Trophoblast cell (in vitro differentiated cells and primary cell): ENCODE measurements around the gene MKNK1.

Experiments used
- DNase-seq, 2 donors: peaks; one replicate each; pipeline ENCODE4 v3.0.0-alpha.2; 2016
- H2AFZ ChIP-seq: 2 replicates; pipeline ENCODE4 v1.6.1; 2013; ENCODE audit warnings: low read length, moderate library complexity, mild to moderate bottlenecking; ENCODE audit not compliant: insufficient read depth, poor library complexity
- H2AK5ac ChIP-seq: 2 replicates; pipeline ENCODE4 v1.6.1; 2013; ENCODE audit warnings: mild to moderate bottlenecking, low read length
- H2BK120ac ChIP-seq: 2 replicates; pipeline ENCODE4 v1.6.1; 2013; ENCODE audit warnings: low read length, mild to moderate bottlenecking, moderate library complexity; ENCODE audit not compliant: insufficient read depth, poor library complexity
- H2BK12ac ChIP-seq: 2 replicates; pipeline ENCODE4 v1.6.1; 2013; ENCODE audit warnings: mild to moderate bottlenecking, low read length, moderate library complexity
- H2BK5ac ChIP-seq: 2 replicates; pipeline ENCODE4 v1.6.1; 2013; ENCODE audit warnings: low read length, low read depth, moderate library complexity, mild to moderate bottlenecking; ENCODE audit not compliant: poor library complexity
- H3K14ac ChIP-seq: 2 replicates; pipeline ENCODE4 v1.6.1; 2013; ENCODE audit warnings: mild to moderate bottlenecking, low read length
- H3K18ac ChIP-seq: 2 replicates; pipeline ENCODE4 v1.6.1; 2013; ENCODE audit warnings: mild to moderate bottlenecking, low read length
- H3K23ac ChIP-seq: 2 replicates; pipeline ENCODE4 v1.6.1; 2013; ENCODE audit warnings: low read length
- H3K27ac ChIP-seq: 2 replicates; pipeline ENCODE4 v1.5.1; 2013; ENCODE audit warnings: low read depth, mild to moderate bottlenecking, inconsistent platforms, low read length, moderate library complexity
- H3K27me3 ChIP-seq: 2 replicates; pipeline ENCODE4 v1.6.1; 2013; ENCODE audit warnings: inconsistent platforms, mild to moderate bottlenecking, low read length, moderate library complexity; ENCODE audit not compliant: insufficient read depth
- H3K36me3 ChIP-seq, 2 experiments: 1 replicate in 1 of 2; 2 replicates in 1 of 2; pipeline ENCODE4 v1.6.1; 2013; ENCODE audit warnings: low read length in 2 of 2, mild to moderate bottlenecking in 2 of 2, moderate library complexity in 1 of 2; ENCODE audit not compliant: insufficient read depth in 2 of 2, control insufficient read depth in 1 of 2
- H3K4ac ChIP-seq: 2 replicates; pipeline ENCODE4 v1.6.1; 2013; ENCODE audit warnings: low read depth, mild to moderate bottlenecking, low read length, moderate library complexity
- H3K4me1 ChIP-seq, 2 experiments: 1 replicate in 1 of 2; 2 replicates in 1 of 2; pipeline ENCODE4 v1.6.1; 2013; ENCODE audit warnings: low read length in 2 of 2, mild to moderate bottlenecking in 2 of 2, moderate library complexity in 1 of 2; ENCODE audit not compliant: insufficient read depth in 2 of 2, control insufficient read depth in 1 of 2
- H3K4me2 ChIP-seq: 2 replicates; pipeline ENCODE4 v1.6.1; 2013; ENCODE audit warnings: inconsistent platforms, mild to moderate bottlenecking, low read length, moderate library complexity
- H3K4me3 ChIP-seq: 2 replicates; pipeline ENCODE4 v1.5.1; 2013; ENCODE audit warnings: mild to moderate bottlenecking, low read depth, low read length, inconsistent platforms
- H3K79me1 ChIP-seq: one replicate; pipeline ENCODE4 v1.6.1; 2013; ENCODE audit warnings: low read length
- H3K79me2 ChIP-seq: 2 replicates; pipeline ENCODE4 v1.6.1; 2013; ENCODE audit warnings: low read length, mild to moderate bottlenecking; ENCODE audit not compliant: control insufficient read depth, insufficient read depth, poor library complexity
- H3K9ac ChIP-seq: 2 replicates; pipeline ENCODE4 v1.6.1; 2013; ENCODE audit warnings: mild to moderate bottlenecking, low read length
- H3K9me3 ChIP-seq: 2 replicates; pipeline ENCODE4 v1.6.1; 2013; ENCODE audit warnings: low read depth, mild to moderate bottlenecking, control low read depth, inconsistent platforms, low read length; ENCODE audit not compliant: insufficient read depth
- H4K12ac ChIP-seq: 2 replicates; pipeline ENCODE4 v1.6.1; 2013; ENCODE audit warnings: low read depth, mild to moderate bottlenecking, low read length, moderate library complexity
- H4K8ac ChIP-seq: 2 replicates; pipeline ENCODE4 v1.6.1; 2013; ENCODE audit warnings: low read depth, mild to moderate bottlenecking, low read length, moderate library complexity
- H4K91ac ChIP-seq: one replicate; pipeline ENCODE4 v1.6.1; 2013; ENCODE audit warnings: low read depth, mild to moderate bottlenecking, low read length, moderate library complexity
- WGBS: extraction: QIAGEN DNeasy Blood & Tissue Kit; methylation state at CpG from one replicate; pipeline ENCODE4 v1.1.7; 2013; ENCODE audit warnings: missing lambda C conversion rate; ENCODE audit not compliant: insufficient read length, insufficient coverage; ENCODE audit errors: extremely low coverage; 5-methylcytosine and 5-hydroxymethylcytosine counted together

MKNK1 gene

DNA sequence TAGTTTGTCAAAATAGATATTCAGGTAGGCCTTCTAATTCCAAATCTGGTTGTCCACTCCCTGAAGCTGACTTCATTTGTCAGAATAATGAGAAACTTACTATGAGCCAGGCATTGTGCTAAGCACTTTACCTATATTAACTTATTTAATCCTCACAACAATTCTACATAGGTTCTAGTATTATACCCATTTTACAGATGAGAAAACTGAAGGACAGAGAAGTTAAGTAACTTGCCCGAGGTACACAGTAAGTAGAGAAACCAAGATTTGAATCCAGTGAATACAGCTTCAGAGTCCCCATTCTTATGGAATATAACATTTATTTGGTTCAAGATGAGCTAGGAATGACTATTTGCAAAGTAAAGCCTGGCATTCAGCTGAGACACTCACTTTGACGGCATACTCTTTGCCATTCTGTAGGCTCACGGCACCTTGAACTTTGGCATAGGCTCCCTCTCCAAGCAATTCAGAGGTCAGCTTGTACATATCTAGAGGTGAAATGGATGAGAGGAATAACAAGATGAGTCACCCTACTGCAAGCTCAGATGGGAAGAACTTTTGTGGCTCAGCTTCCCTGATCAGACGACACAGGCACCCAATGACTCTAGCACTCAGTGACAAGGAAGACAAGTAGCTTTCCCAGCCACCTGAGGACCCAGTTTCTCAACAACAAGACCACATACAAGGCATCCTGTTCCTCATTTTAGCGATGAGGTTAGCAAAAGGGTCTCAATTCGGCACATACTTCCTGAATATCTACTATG is 23.7 kb downstream of the MKNK1 start:
- Histone ChIP-seq H4K12ac (no peak overlapping the region), H3K9me3 (no peaks in the 10 kb centered on the region), H2BK5ac (no peak overlapping the region), H3K4me1 (no peaks in the 10 kb centered on the region), H3K9ac (no peak overlapping the region), H4K8ac (no peak overlapping the region), H3K27me3 (no peaks in the 10 kb centered on the region), H3K4me2 (no peak overlapping the region), H3K4ac (no peak overlapping the region), H4K91ac (no peak overlapping the region), H3K23ac (no peak overlapping the region), H2AFZ (no peak overlapping the region), H3K79me1 (no peaks in the 10 kb centered on the region), H2AK5ac (no peak overlapping the region), H3K27ac (no peak overlapping the region), H2BK12ac (no peak overlapping the region), H3K36me3 (peaks cover 29 to 49% of the 10 kb centered on the region in 2 experiments), H2BK120ac (no peak overlapping the region), H3K18ac (no peak overlapping the region), H3K79me2 (no peaks in the 10 kb centered on the region), H3K4me3 (no peak overlapping the region), H3K14ac (no peak overlapping the region)
- no CpG with 5 or more reads among the region's 6 CpGs for WGBS
- no peak for DNase-seq

DNA sequence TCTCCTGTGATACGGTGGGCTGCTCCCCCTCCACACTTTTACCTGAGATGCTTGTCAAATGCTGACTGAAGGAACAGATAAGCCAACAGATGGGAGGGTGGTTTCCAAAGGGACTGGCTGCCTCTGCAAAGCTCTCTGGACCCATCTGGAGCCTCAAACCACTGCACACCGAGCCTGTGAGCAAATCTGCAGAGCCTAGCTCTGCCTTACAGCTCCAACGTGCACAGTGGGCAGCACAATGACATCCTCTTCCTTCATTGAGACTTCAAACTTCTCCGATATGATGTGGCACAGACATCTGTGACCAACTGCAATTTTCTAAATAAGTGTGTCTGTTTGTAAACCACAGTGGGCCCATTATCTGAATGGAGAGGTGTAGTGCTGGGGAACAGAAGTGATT is 26.4 kb downstream of the MKNK1 start:
- no peak for DNase-seq
- no peak overlapping the region for H3K4me2 ChIP-seq
- H3K36me3 ChIP-seq, result peaks cover 18 to 34% of the 10 kb centered on the region in 2 experiments
- no peaks in the 10 kb centered on the region for H3K79me1 ChIP-seq
- H2AK5ac ChIP-seq, result no peak overlapping the region
- H3K9ac ChIP-seq, result no peak overlapping the region
- H4K91ac ChIP-seq, result no peak overlapping the region
- no peaks in the 10 kb centered on the region for H3K27me3 ChIP-seq
- H3K4me1 ChIP-seq, result no peaks in the 10 kb centered on the region
- H3K79me2 ChIP-seq, result no peaks in the 10 kb centered on the region
- H4K12ac ChIP-seq, result no peak overlapping the region
- H2AFZ ChIP-seq, result no peak overlapping the region
- H2BK5ac ChIP-seq, result no peak overlapping the region
- no CpG with 5 or more reads among the region's 4 CpGs for WGBS
- no peak overlapping the region for H2BK120ac ChIP-seq
- no peak overlapping the region for H3K4me3 ChIP-seq
- no peak overlapping the region for H3K14ac ChIP-seq
- H3K23ac ChIP-seq, result no peak overlapping the region
- H3K4ac ChIP-seq, result no peak overlapping the region
- no peak overlapping the region for H2BK12ac ChIP-seq
- H4K8ac ChIP-seq, result no peak overlapping the region
- no peak overlapping the region for H3K27ac ChIP-seq
- no peak overlapping the region for H3K18ac ChIP-seq
- no peaks in the 10 kb centered on the region for H3K9me3 ChIP-seq

DNA sequence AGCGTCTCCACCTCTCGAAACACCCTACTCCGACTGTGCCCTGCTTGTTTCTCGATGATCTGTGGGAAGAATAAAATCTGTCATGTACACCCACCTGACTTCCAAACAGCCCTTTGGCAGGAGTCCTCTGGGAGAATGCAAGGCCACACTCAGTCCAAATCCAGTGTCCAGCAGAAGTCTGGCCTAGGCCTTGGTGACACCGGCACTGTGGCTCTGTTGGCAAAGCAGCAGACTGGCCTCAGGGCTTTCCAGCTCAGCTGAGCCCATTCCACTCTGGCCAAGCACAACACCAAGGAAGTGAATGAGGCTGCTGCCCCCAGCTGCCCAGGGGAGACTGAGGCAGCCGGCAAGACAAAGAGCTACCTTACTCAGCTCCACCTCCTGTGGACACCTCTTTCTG is 27.5 kb downstream of the MKNK1 start:
- no peak overlapping the region for H2AFZ ChIP-seq
- no CpG with 5 or more reads among the region's 6 CpGs for WGBS
- H2AK5ac ChIP-seq, result no peak overlapping the region
- no peaks in the 10 kb centered on the region for H3K79me1 ChIP-seq
- no peak overlapping the region for H4K12ac ChIP-seq
- H4K91ac ChIP-seq, result no peak overlapping the region
- no peaks in the 10 kb centered on the region for H3K4me1 ChIP-seq
- no peak overlapping the region for H3K9ac ChIP-seq
- H3K18ac ChIP-seq, result no peak overlapping the region
- H4K8ac ChIP-seq, result no peak overlapping the region
- H2BK12ac ChIP-seq, result no peak overlapping the region
- H3K36me3 ChIP-seq, result peaks cover 16 to 30% of the 10 kb centered on the region in 2 experiments
- no peaks in the 10 kb centered on the region for H3K9me3 ChIP-seq
- H2BK5ac ChIP-seq, result no peak overlapping the region
- no peak overlapping the region for H3K23ac ChIP-seq
- H3K4me3 ChIP-seq, result no peak overlapping the region
- no peak overlapping the region for H3K27ac ChIP-seq
- DNase-seq, result no peak
- H3K14ac ChIP-seq, result no peak overlapping the region
- no peaks in the 10 kb centered on the region for H3K79me2 ChIP-seq
- no peak overlapping the region for H3K4me2 ChIP-seq
- H3K4ac ChIP-seq, result no peak overlapping the region
- no peak overlapping the region for H2BK120ac ChIP-seq
- no peaks in the 10 kb centered on the region for H3K27me3 ChIP-seq

DNA sequence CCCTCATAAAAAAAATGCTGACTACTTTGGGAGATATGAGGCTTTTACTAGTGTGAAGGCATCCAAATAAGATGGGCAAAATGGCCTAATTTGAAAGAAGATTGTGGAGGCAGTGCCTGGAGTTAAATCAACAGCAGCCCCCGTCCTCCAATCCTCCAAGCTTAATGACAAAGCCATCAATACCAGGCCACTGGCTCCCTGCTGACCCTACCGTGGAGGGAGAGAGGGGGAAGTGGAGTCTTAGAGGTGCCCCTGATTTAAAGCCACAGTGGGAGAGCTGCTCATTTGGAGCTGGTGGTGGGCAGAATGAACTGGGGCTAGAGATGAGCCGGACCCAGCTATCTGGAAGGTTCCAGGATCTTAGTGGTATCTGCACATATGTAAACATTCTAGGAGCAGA is 28.3 kb downstream of the MKNK1 start:
- no peak overlapping the region for H3K14ac ChIP-seq
- no peak overlapping the region for H3K18ac ChIP-seq
- no peak overlapping the region for H2BK12ac ChIP-seq
- H4K8ac ChIP-seq, result no peak overlapping the region
- no peak for DNase-seq
- H2BK120ac ChIP-seq, result no peak overlapping the region
- no peak overlapping the region for H3K27ac ChIP-seq
- H3K4me2 ChIP-seq, result no peak overlapping the region
- no peaks in the 10 kb centered on the region for H3K79me2 ChIP-seq
- H3K23ac ChIP-seq, result no peak overlapping the region
- no peak overlapping the region for H2AFZ ChIP-seq
- no peak overlapping the region for H2AK5ac ChIP-seq
- no peaks in the 10 kb centered on the region for H3K4me1 ChIP-seq
- no peak overlapping the region for H4K12ac ChIP-seq
- H3K9ac ChIP-seq, result no peak overlapping the region
- H3K79me1 ChIP-seq, result no peaks in the 10 kb centered on the region
- H3K9me3 ChIP-seq, result no peaks in the 10 kb centered on the region
- H3K36me3 ChIP-seq, result peaks cover 16 to 30% of the 10 kb centered on the region in 2 experiments
- H3K27me3 ChIP-seq, result no peaks in the 10 kb centered on the region
- WGBS, result no CpG with 5 or more reads among the region's 3 CpGs
- H4K91ac ChIP-seq, result no peak overlapping the region
- H2BK5ac ChIP-seq, result no peak overlapping the region
- no peak overlapping the region for H3K4ac ChIP-seq
- no peak overlapping the region for H3K4me3 ChIP-seq
